Retinal pigment epithelial cell (primary cell): ENCODE results near the gene TMEM11.

Experiments
- DNase-seq: peaks from one replicate; pipeline ENCODE4 v3.0.0-alpha.2; 2010; ENCODE audit warnings: low read depth
- H3K4me3 ChIP-seq: 2 replicates; pipeline ENCODE4 v1.5.1; 2011; ENCODE audit warnings: mild to moderate bottlenecking, low read length, control low read depth, moderate library complexity
- CTCF ChIP-seq: conservative IDR thresholded peaks from 2 replicates; pipeline ENCODE4 v1.5.1; 2011; ENCODE audit warnings: low read depth, low read length, control low read depth, inconsistent platforms

The TMEM11 gene, protein sequence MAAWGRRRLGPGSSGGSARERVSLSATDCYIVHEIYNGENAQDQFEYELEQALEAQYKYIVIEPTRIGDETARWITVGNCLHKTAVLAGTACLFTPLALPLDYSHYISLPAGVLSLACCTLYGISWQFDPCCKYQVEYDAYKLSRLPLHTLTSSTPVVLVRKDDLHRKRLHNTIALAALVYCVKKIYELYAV

DNA sequence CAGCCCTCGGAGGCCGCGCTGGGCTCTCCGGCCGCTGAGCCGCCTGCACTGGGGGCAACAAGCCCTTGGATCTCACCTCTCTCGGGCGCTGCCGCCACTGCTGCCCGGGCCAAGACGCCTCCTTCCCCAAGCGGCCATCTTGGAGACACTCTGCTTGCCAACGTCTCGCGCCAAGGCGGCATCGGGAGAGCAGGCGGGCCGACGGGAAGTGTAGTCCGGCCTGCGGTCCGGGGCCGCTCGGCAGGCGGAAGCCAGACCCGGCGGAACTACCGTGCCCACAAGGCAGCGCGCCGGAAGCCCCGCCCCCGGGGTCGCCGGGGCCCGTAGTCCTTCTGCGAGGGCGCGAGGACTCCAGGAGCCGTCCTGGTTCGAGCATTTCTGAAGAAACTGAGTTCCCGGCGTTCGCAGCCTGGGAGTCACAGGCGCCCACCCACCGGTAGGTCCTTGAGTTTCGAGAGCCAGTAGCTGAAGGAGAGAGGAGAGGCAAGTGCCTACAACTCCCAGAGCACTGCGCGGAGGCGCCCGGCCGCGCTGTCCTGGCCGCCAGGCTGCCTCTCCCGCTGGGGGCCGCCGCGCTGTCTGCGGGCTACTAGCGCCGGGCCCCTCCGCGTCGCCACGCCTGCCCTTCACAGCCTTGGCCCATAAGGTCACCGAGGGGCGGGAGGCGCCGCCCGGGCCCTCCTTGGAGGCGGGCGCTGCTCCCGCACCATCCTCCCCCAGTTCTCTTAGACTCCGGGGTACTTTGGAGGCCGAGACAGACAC is at the start of gene TMEM11:
TMEM11 (minus strand) TSS at position 147 of the 762 bp plus-strand sequence; CDS start at position 138, 9 bp downstream.
- peak within 1 kb of the TSS; percentile 93 for H3K4me3 ChIP-seq
- DNase-seq = peak; percentile 84
- TF ChIP-seq CTCF = no peak

DNA sequence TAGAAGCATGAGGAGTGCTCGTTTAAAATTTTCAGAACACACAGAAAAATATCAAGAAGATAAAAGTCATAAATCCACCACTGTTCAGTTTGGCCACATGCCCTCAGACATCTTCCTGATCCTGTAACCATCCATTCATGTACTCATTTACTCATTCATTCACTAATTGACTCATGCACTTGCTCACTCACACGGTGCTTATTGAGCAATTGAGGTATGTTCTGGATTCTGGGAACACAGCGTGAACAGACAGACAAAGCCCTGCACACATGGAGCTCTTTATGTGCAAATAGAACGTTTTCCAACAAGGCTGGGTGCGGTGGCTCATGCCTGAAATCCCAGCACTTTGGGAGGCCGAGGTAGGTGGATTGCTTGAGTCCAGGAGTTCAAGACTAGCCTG is 49.4 kb upstream of the TMEM11 start:
- no peak overlapping the region for H3K4me3 ChIP-seq
- TF ChIP-seq CTCF = no peak
- DNase-seq = no peak

- no peak for TF ChIP-seq CTCF
- DNase-seq = no peak
- H3K4me3 ChIP-seq = no peak overlapping the region
Measured at GRCh38 chr17:21262259-21262993, 48.5 kb upstream of the TMEM11 start.

- no peak overlapping the region for H3K4me3 ChIP-seq
- DNase-seq = no peak
- TF ChIP-seq CTCF = no peak
Measured at GRCh38 chr17:21258593-21258992, 44.6 kb upstream of the TMEM11 start.

DNA sequence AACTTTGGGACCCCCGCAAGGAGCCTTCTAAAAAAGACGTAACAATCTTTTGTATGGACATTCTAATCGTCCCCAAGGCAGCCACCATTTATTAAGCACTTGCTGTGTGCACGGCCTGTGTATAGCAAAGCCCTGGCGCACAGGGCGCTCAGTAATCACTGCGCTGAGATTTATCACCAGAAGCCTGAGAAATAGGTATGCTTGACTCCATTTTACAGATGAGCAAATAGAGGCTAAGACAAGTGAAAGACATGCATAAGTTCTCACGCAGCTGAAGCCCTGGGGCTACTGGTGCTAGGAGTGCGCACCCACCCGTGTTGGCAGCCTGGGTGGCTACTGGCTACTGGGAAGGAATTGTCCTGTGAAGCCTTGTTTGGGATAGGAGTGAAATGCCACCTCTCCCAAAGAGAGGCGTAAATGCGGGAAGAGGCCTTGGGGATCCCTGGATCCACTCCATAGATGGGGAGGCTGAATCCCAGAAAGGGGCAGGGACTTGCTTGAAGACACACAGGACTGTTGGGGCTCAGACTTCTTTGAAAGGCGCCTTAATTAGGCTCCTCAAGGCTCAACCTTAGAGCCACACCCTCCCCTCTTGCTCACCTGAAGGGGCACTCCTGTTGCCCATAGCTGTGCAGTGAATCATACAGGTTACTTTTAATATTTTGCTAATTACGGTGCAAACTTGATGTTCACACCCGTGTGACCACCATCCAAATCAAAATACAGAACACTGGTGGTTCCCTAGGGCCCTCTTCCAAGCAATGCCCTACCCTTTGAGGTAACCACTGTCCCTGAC is 39.9 kb upstream of the TMEM11 start:
- DNase-seq = no peak
- no peak for TF ChIP-seq CTCF
- peak overlapping the region; percentile 52 for H3K4me3 ChIP-seq

- peak within 1 kb of the TSS; percentile 59 for H3K4me3 ChIP-seq
- peak; percentile 38 for DNase-seq
- TF ChIP-seq CTCF = no peak
Measured at GRCh38 chr17:21252796-21253645, 39.1 kb upstream of the TMEM11 start, which contains the start of gene NATD1. NATD1 (minus strand) TSS chr17:21253410; CDS start chr17:21253264, 146 bp downstream.
